GM23338 (cell line): ENCODE data around the gene PRR33. TPM values are rescaled to one million over a fixed set of nuclear protein-coding genes. Genes with fewer than 3 reads are reported as not detected.

Experiments
- ATAC-seq: fragments of 200-7000 bp; cut with Tn5 transposase; 3 replicates; pipeline ENCODE4 v1.9.1; 2020
- DNase-seq: peaks from one replicate; pipeline ENCODE4 v3.0.0-alpha.2; 2015; ENCODE audit warnings: low spot score
- H2AFZ ChIP-seq: fragments of 200-600 bp; sonication (generic); 2 replicates; pipeline ENCODE4 v1.8.0; 2016; ENCODE audit warnings: antibody characterized with exemption, mild to moderate bottlenecking, moderate library complexity
- H3F3A ChIP-seq: fragments of 200-600 bp; sonication (generic); replicated peaks from 2 replicates; pipeline ENCODE4 v1.8.0; 2017; ENCODE audit warnings: antibody characterized with exemption, mixed run types, low read depth
- H3K27ac ChIP-seq: fragments of 200-600 bp; sonication (generic); 2 replicates; pipeline ENCODE4 v1.6.1; 2016; ENCODE audit warnings: low read depth
- H3K27me3 ChIP-seq: fragments of 200-600 bp; sonication (generic); 2 replicates; pipeline ENCODE4 v1.8.0; 2016; ENCODE audit warnings: mild to moderate bottlenecking, mixed run types, moderate library complexity; ENCODE audit not compliant: insufficient read depth
- H3K36me3 ChIP-seq: fragments of 200-600 bp; sonication (generic); 2 replicates; pipeline ENCODE4 v1.8.0; 2016; ENCODE audit warnings: mild to moderate bottlenecking; ENCODE audit not compliant: insufficient read depth
- H3K4me1 ChIP-seq: fragments of 200-600 bp; sonication (generic); 2 replicates; pipeline ENCODE4 v1.8.0; 2016; ENCODE audit warnings: mild to moderate bottlenecking, moderate library complexity; ENCODE audit not compliant: insufficient read depth
- H3K4me2 ChIP-seq: fragments of 200-600 bp; sonication (generic); 2 replicates; pipeline ENCODE4 v1.7.1; 2017; ENCODE audit warnings: mixed run types
- H3K4me3 ChIP-seq: fragments of 200-600 bp; sonication (generic); 2 replicates; pipeline ENCODE4 v1.6.1; 2016; ENCODE audit warnings: mixed run types
- H3K79me2 ChIP-seq: fragments of 200-600 bp; sonication (generic); replicated peaks from 2 replicates; pipeline ENCODE4 v1.8.0; 2017; ENCODE audit warnings: mild to moderate bottlenecking; ENCODE audit not compliant: insufficient read depth
- H3K9me2 ChIP-seq: fragments of 200-600 bp; sonication (generic); 2 replicates; pipeline ENCODE4 v1.8.0; 2017; ENCODE audit not compliant: insufficient read depth
- H4K20me1 ChIP-seq: fragments of 200-600 bp; sonication (generic); replicated peaks from 2 replicates; pipeline ENCODE4 v1.8.0; 2017; ENCODE audit warnings: mild to moderate bottlenecking; ENCODE audit not compliant: insufficient read depth
- H3K27ac Mint-ChIP-seq: 2 replicates; pipeline ENCODE4 v1.8.0; 2020; ENCODE audit warnings: inconsistent platforms, mild to moderate bottlenecking, moderate library complexity, mixed read lengths
- H3K27me3 Mint-ChIP-seq: 3 replicates; pipeline ENCODE4 v1.8.0; 2022; ENCODE audit warnings: low read depth, mild to moderate bottlenecking, moderate library complexity, mixed read lengths, inconsistent platforms; ENCODE audit not compliant: insufficient read depth, poor library complexity
- H3K36me3 Mint-ChIP-seq: 3 replicates; pipeline ENCODE4 v1.8.0; 2021; ENCODE audit warnings: low read depth, mild to moderate bottlenecking, inconsistent platforms, moderate library complexity, mixed read lengths
- H3K4me1 Mint-ChIP-seq: 3 replicates; pipeline ENCODE4 v1.8.0; 2020; ENCODE audit warnings: mild to moderate bottlenecking, inconsistent platforms, mixed read lengths
- H3K4me3 Mint-ChIP-seq: 3 replicates; pipeline ENCODE4 v1.8.0; 2021; ENCODE audit warnings: moderate library complexity, mild to moderate bottlenecking, inconsistent platforms, mixed read lengths
- H3K9me3 Mint-ChIP-seq: 3 replicates; pipeline ENCODE4 v1.8.0; 2020; ENCODE audit warnings: moderate library complexity, mild to moderate bottlenecking, inconsistent platforms, mixed read lengths
- EZH2phosphoT487 ChIP-seq: fragments of 200-600 bp; sonication (generic); IDR thresholded peaks from one replicate; pipeline ENCODE4 v1.8.1; 2018; ENCODE audit warnings: antibody characterized with exemption; ENCODE audit not compliant: unreplicated experiment
- NANOG ChIP-seq: IDR thresholded peaks from 2 replicates; pipeline ENCODE4 v1.6.1; 2016; ENCODE audit warnings: antibody characterized with exemption, borderline replicate concordance
- STAT1 ChIP-seq: IDR thresholded peaks from one replicate; pipeline ENCODE4 v1.6.1; 2016; ENCODE audit warnings: antibody characterized with exemption; ENCODE audit not compliant: unreplicated experiment
- polyA plus RNA-seq: library from polyadenylated mRNA; unstranded; fragments of >200 nt; fragmentation: Nextera tagmentation; extraction: Ambion mirVana; gene quantifications from 2 replicates; pipeline ENCODE4 v1.2.1, GENCODE V29; 2016
- total RNA-seq: library from RNA; depleted of rRNA; stranded (reverse); fragments of >200 nt; shearing (Covaris generic); gene quantifications from 2 replicates; pipeline ENCODE4 v1.2.3, GENCODE V29; 2014
- TF ChIP-seq, protein P1 (sequence below): fragments of 250-450 bp; sonication (Bioruptor Pico); IDR thresholded peaks from 2 replicates; pipeline ENCODE4 v1.5.0; 2020; ENCODE audit warnings: mild to moderate bottlenecking, moderate library complexity
- TF ChIP-seq, protein P2 (sequence below): IDR thresholded peaks from one replicate; pipeline ENCODE4 v1.6.1; 2018; ENCODE audit warnings: antibody characterized with exemption; ENCODE audit not compliant: unreplicated experiment
- TF ChIP-seq, protein P3 (sequence below), 2 experiments: fragments of 200-600 bp in 1 of 2; sonication (generic) in 1 of 2; conservative IDR thresholded peaks; 2 replicates each; pipeline versions ENCODE4 v1.5.1 to v1.6.1; 2016 to 2017; ENCODE audit warnings: antibody characterized with exemption in 2 of 2, low read depth in 2 of 2, mild to moderate bottlenecking in 2 of 2, moderate library complexity in 1 of 2

Gene PRR33
- total and polyA plus RNA-seq, 2 experiments from 2014 or later: not detected

DNA sequence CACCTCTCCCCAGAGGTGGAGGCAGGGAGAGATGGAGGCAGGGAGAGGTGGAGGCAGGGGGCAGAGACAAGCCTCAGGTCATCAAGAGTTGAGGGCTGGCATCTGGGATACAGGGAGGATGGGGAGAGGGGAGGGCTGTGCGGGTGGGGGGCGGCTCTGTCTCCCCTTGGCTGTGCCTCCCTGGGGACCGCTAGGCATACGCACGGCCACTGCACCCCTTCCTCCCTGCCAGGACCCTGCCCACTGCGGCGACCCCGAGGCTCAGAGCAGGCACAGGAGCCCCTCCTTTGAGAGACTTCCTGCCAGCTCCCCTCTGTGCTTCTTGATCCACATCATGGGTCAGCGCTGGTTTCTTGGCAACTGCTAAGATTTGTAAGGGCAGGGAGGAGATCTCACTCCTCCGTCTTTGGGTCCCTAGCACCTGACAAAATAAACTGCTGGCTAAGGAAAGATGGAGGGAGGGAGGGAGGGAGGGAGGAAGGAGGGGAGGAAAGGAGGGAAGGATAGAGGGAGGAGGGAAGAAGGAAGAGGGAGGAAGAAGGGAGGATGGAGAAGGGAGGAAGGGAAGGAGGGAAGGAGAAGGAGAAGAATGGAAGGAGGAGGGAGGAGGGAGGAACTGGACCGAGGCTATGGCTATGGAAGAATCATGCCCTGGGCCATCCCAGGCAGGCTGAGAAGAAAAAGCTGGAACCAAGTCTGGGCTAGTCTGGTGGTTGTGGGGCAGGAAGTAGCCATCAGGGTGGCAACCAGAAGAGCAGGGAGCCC, 18.5 kb downstream of the PRR33 start (continued):
- TF ChIP-seq, protein P1, sequence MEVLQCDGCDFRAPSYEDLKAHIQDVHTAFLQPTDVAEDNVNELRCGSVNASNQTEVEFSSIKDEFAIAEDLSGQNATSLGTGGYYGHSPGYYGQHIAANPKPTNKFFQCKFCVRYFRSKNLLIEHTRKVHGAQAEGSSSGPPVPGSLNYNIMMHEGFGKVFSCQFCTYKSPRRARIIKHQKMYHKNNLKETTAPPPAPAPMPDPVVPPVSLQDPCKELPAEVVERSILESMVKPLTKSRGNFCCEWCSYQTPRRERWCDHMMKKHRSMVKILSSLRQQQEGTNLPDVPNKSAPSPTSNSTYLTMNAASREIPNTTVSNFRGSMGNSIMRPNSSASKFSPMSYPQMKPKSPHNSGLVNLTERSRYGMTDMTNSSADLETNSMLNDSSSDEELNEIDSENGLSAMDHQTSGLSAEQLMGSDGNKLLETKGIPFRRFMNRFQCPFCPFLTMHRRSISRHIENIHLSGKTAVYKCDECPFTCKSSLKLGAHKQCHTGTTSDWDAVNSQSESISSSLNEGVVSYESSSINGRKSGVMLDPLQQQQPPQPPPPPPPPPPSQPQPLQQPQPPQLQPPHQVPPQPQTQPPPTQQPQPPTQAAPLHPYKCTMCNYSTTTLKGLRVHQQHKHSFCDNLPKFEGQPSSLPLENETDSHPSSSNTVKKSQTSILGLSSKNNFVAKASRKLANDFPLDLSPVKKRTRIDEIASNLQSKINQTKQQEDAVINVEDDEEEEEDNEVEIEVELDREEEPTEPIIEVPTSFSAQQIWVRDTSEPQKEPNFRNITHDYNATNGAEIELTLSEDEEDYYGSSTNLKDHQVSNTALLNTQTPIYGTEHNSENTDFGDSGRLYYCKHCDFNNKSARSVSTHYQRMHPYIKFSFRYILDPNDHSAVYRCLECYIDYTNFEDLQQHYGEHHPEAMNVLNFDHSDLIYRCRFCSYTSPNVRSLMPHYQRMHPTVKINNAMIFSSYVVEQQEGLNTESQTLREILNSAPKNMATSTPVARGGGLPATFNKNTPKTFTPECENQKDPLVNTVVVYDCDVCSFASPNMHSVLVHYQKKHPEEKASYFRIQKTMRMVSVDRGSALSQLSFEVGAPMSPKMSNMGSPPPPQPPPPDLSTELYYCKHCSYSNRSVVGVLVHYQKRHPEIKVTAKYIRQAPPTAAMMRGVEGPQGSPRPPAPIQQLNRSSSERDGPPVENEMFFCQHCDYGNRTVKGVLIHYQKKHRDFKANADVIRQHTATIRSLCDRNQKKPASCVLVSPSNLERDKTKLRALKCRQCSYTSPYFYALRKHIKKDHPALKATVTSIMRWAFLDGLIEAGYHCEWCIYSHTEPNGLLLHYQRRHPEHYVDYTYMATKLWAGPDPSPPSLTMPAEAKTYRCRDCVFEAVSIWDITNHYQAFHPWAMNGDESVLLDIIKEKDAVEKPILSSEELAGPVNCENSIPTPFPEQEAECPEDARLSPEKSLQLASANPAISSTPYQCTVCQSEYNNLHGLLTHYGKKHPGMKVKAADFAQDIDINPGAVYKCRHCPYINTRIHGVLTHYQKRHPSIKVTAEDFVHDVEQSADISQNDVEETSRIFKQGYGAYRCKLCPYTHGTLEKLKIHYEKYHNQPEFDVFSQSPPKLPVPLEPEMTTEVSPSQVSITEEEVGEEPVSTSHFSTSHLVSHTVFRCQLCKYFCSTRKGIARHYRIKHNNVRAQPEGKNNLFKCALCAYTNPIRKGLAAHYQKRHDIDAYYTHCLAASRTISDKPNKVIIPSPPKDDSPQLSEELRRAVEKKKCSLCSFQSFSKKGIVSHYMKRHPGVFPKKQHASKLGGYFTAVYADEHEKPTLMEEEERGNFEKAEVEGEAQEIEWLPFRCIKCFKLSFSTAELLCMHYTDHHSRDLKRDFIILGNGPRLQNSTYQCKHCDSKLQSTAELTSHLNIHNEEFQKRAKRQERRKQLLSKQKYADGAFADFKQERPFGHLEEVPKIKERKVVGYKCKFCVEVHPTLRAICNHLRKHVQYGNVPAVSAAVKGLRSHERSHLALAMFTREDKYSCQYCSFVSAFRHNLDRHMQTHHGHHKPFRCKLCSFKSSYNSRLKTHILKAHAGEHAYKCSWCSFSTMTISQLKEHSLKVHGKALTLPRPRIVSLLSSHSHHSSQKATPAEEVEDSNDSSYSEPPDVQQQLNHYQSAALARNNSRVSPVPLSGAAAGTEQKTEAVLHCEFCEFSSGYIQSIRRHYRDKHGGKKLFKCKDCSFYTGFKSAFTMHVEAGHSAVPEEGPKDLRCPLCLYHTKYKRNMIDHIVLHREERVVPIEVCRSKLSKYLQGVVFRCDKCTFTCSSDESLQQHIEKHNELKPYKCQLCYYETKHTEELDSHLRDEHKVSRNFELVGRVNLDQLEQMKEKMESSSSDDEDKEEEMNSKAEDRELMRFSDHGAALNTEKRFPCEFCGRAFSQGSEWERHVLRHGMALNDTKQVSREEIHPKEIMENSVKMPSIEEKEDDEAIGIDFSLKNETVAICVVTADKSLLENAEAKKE: no peak

DNA sequence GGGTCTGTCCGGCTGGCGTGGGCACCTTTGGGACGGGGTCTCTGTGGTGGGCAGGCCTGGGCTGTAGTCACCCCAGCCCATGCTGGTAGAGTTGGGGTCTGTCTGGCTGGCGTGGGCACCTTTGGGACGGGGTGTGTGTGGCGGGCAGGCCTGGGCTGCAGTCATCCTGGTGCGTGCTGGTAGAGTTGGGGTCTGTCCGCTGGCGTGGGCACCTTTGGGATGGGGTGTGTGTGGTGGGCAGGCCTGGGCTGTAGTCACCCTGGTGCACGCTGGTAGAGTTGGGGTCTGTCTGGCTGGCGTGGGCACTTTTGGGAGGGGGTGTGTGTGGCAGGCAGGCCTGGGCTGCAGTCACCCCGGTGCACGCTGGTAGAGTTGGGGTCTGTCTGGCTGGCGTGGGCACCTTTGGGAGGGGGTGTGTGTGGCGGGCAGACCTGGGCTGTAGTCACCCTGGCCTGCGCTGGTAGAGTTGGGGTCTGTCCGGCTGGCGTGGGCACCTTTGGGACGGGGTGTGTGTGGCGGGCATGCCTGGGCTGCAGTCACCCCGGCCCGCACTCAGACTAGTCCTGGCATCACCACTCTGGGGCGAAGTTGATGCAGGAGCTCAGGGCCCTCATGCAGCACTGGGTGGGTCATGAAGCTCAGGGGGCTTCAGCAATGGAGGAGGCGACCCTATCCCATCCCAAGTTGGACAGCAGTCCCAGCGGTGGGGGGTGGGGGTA, 19.3 kb downstream of the PRR33 start:
- no peaks in the 10 kb centered on the region for H3K36me3 ChIP-seq
- ATAC-seq (no peak), DNase-seq (no peak)
- no peaks in the 10 kb centered on the region for H3K4me1 ChIP-seq
- Mint-ChIP-seq H3K27ac (no peak overlapping the region), H3K36me3 (no peaks in the 10 kb centered on the region), H3K4me1 (peaks cover 2% of the 10 kb centered on the region; the same call in 2 of the 3 replicates), H3K4me3 (no peak overlapping the region), H3K27me3 (peaks cover 3% of the 10 kb centered on the region), H3K9me3 (no peaks in the 10 kb centered on the region)
- H3K79me2 ChIP-seq: no peaks in the 10 kb centered on the region
- H3K9me2 ChIP-seq: no peaks in the 10 kb centered on the region
- H3F3A ChIP-seq: no peaks in the 10 kb centered on the region
- no peak overlapping the region for H3K4me2 ChIP-seq
- no peak overlapping the region for H2AFZ ChIP-seq
- H3K27ac ChIP-seq: no peak overlapping the region
- H3K27me3 ChIP-seq: no peaks in the 10 kb centered on the region
- H3K4me3 ChIP-seq: no peak overlapping the region
- no peaks in the 10 kb centered on the region for H4K20me1 ChIP-seq
- TF ChIP-seq EZH2phosphoT487 (no peak), STAT1 (no peak), NANOG (no peak)
- TF ChIP-seq, protein P2, sequence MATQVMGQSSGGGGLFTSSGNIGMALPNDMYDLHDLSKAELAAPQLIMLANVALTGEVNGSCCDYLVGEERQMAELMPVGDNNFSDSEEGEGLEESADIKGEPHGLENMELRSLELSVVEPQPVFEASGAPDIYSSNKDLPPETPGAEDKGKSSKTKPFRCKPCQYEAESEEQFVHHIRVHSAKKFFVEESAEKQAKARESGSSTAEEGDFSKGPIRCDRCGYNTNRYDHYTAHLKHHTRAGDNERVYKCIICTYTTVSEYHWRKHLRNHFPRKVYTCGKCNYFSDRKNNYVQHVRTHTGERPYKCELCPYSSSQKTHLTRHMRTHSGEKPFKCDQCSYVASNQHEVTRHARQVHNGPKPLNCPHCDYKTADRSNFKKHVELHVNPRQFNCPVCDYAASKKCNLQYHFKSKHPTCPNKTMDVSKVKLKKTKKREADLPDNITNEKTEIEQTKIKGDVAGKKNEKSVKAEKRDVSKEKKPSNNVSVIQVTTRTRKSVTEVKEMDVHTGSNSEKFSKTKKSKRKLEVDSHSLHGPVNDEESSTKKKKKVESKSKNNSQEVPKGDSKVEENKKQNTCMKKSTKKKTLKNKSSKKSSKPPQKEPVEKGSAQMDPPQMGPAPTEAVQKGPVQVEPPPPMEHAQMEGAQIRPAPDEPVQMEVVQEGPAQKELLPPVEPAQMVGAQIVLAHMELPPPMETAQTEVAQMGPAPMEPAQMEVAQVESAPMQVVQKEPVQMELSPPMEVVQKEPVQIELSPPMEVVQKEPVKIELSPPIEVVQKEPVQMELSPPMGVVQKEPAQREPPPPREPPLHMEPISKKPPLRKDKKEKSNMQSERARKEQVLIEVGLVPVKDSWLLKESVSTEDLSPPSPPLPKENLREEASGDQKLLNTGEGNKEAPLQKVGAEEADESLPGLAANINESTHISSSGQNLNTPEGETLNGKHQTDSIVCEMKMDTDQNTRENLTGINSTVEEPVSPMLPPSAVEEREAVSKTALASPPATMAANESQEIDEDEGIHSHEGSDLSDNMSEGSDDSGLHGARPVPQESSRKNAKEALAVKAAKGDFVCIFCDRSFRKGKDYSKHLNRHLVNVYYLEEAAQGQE: no peak
- TF ChIP-seq, protein P3, sequence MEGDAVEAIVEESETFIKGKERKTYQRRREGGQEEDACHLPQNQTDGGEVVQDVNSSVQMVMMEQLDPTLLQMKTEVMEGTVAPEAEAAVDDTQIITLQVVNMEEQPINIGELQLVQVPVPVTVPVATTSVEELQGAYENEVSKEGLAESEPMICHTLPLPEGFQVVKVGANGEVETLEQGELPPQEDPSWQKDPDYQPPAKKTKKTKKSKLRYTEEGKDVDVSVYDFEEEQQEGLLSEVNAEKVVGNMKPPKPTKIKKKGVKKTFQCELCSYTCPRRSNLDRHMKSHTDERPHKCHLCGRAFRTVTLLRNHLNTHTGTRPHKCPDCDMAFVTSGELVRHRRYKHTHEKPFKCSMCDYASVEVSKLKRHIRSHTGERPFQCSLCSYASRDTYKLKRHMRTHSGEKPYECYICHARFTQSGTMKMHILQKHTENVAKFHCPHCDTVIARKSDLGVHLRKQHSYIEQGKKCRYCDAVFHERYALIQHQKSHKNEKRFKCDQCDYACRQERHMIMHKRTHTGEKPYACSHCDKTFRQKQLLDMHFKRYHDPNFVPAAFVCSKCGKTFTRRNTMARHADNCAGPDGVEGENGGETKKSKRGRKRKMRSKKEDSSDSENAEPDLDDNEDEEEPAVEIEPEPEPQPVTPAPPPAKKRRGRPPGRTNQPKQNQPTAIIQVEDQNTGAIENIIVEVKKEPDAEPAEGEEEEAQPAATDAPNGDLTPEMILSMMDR (conservative IDR thresholded peaks at IDR 0.05; ENCODE audit: low read depth in 2 of 2): no peak
